Sigmoid colon (tissue), 7 donors: Measurements from ENCODE around the gene CWC27. TPM values are rescaled to one million over a fixed set of nuclear protein-coding genes. Genes with fewer than 3 reads are reported as not detected.
"Not testable (repeated sequence)": the region's sequence is repeated elsewhere in the genome, so short reads cannot be mapped to it uniquely, and the experiment has no call there.

Experiments
- DNase-seq: peaks from one replicate; pipeline ENCODE4 v3.0.0-alpha.2; 2019
- H3K27ac ChIP-seq, 4 donors: fragments of 200-600 bp; sonication (generic); one replicate each; pipeline ENCODE4 v1.5.1; 2016 to 2019; ENCODE audit warnings: mild to moderate bottlenecking in 1 of 4
- H3K27me3 ChIP-seq, 3 donors: fragments of 200-600 bp; sonication (generic); one replicate each; pipeline ENCODE4 v1.5.1; 2019; ENCODE audit warnings: mild to moderate bottlenecking in 1 of 3
- H3K36me3 ChIP-seq, 4 donors: fragments of 200-600 bp; sonication (generic); one replicate each; pipeline ENCODE4 v1.5.1; 2016 to 2019
- H3K4me1 ChIP-seq, 4 donors: fragments of 200-600 bp; sonication (generic); one replicate each; pipeline ENCODE4 v1.5.1; 2017 to 2019
- H3K4me3 ChIP-seq, 4 donors: fragments of 200-600 bp; sonication (generic); one replicate each; pipeline ENCODE4 v1.5.1; 2017 to 2019; ENCODE audit warnings: mild to moderate bottlenecking in 2 of 4, moderate library complexity in 1 of 4
- H3K9me3 ChIP-seq, 4 donors: fragments of 200-600 bp in 3 of 4; sonication (generic) in 3 of 4; one replicate each; pipeline versions ENCODE4 v1.5.1 to v1.6.1; 2013 to 2019
- CTCF ChIP-seq, 4 experiments: fragments of 450-650 bp in 3 of 4; fragments of 200-600 bp in 1 of 4; IDR thresholded peaks; one replicate each; pipeline ENCODE4 v1.5.1; 2016 to 2019; ENCODE audit warnings: antibody characterized with exemption in 4 of 4, mild to moderate bottlenecking in 3 of 4, moderate library complexity in 2 of 4
- EP300 ChIP-seq, 4 donors: sonication (generic); formaldehyde crosslinking; IDR thresholded peaks; one replicate each; pipeline ENCODE4 v1.6.1; 2017; ENCODE audit warnings: antibody characterized with exemption in 4 of 4
- POLR2A ChIP-seq, 2 donors: fragments of 450-650 bp; IDR thresholded peaks; one replicate each; pipeline ENCODE4 v1.6.1; 2016; ENCODE audit warnings: antibody characterized with exemption in 2 of 2, mild to moderate bottlenecking in 2 of 2, moderate library complexity in 2 of 2
- POLR2AphosphoS5 ChIP-seq, 4 donors: sonication (generic); formaldehyde crosslinking; IDR thresholded peaks; one replicate each; pipeline ENCODE4 v1.6.1; 2017; ENCODE audit warnings: antibody characterized with exemption in 4 of 4
- WGBS, 2 donors: extraction: QIAGEN DNeasy Blood & Tissue Kit; methylation state at CpG; one replicate each; pipeline ENCODE4 v1.1.7; 2013; 5-methylcytosine and 5-hydroxymethylcytosine counted together
- intact Hi-C: fragments of 100-400 bp; cut with DNase I; formaldehyde crosslinking; loops from one replicate; pipeline ENCODE4 v1.15.1; 2023
- polyA plus RNA-seq, 3 donors: library from polyadenylated mRNA; stranded (reverse); fragments of 200-250 nt; gene quantifications; one replicate each; pipeline ENCODE4 v1.2.3, GENCODE V29; 2013
- total RNA-seq, 4 donors: library from RNA; depleted of rRNA; stranded (reverse); fragments of >200 nt; gene quantifications; one replicate each; pipeline ENCODE4 v1.1.0, GENCODE V29; 2016
- donor health status: healthy with polysubstance abuse.
- donor health status: Bipolar disorder and iron deficiency.
- donor health status: healthy.

The CWC27 gene
- total and polyA plus RNA-seq, 7 donors: 11.3 to 27.7 (median 18.9) TPM

GRCh38 chr5:64818245-64818644, 49.5 kb downstream of the CWC27 start:
- no peak for TF ChIP-seq CTCF (IDR thresholded peaks at IDR 0.05)
- intact Hi-C loops: loop anchor here (10.0 kb wide), 3 partner anchors 137 to 287 kb away; no protein-coding TSS in a partner anchor
- H3K9me3 ChIP-seq: no peaks in the 10 kb centered on the region
- no peak overlapping the region for H3K27ac ChIP-seq
- H3K27me3 ChIP-seq: no peaks in the 10 kb centered on the region
- 64 to 74% methylated on average over 3 of the region's 3 CpGs for WGBS, 2 donors
- DNase-seq: no peak
- H3K4me1 ChIP-seq: peaks cover 0 to 22% (median 2%) of the 10 kb centered on the region in 4 donors
- no peak overlapping the region for H3K4me3 ChIP-seq
- H3K36me3 ChIP-seq: peaks cover 0 to 3% (median 0%) of the 10 kb centered on the region in 4 donors

DNA sequence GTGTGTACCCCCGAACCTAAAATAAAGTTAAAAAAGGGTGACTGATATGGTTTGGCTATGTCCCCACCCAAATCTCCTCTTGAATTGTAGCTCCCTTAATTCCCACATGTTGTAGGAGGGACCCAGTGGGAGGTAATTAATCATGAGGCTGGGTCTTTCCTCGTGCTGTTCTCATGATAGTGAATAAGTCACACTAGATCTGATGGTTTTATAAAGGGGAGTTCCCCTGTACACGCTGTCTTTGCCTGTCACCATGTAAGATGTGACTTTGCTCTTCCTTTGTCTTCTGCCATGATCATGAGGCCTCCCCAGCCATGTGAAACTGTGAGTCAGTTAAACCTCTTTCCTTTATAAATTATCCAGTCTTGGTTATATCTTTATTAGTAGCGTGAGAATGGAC, 50.6 kb downstream of the CWC27 start:
- H3K9me3 ChIP-seq, H3K36me3 ChIP-seq, H3K27ac ChIP-seq, DNase-seq, H3K4me3 ChIP-seq, H3K27me3 ChIP-seq: not testable (repeated sequence)
- 89 to 93% methylated on average over 4 of the region's 4 CpGs for WGBS, 2 donors
- H3K4me1 ChIP-seq: peaks cover 0 to 32% (median 5%) of the 10 kb centered on the region in 4 donors
- intact Hi-C loops: loop anchor here (10.0 kb wide), 3 partner anchors 135 to 285 kb away; no protein-coding TSS in a partner anchor

GRCh38 chr5:64822320-64822719, 53.6 kb downstream of the CWC27 start:
- no peak for DNase-seq
- no peak overlapping the region for H3K27ac ChIP-seq
- peaks cover 0 to 32% (median 5%) of the 10 kb centered on the region in 4 donors for H3K4me1 ChIP-seq
- no peaks in the 10 kb centered on the region for H3K36me3 ChIP-seq
- no peak for TF ChIP-seq POLR2A (IDR thresholded peaks at IDR 0.05)
- TF ChIP-seq POLR2AphosphoS5 (IDR thresholded peaks at IDR 0.05): no peak
- TF ChIP-seq CTCF (IDR thresholded peaks at IDR 0.05): no peak
- TF ChIP-seq EP300 (IDR thresholded peaks at IDR 0.05): no peak
- no peaks in the 10 kb centered on the region for H3K27me3 ChIP-seq
- intact Hi-C loops: no loop called here
- H3K9me3 ChIP-seq: no peaks in the 10 kb centered on the region
- H3K4me3 ChIP-seq: no peak overlapping the region

DNA sequence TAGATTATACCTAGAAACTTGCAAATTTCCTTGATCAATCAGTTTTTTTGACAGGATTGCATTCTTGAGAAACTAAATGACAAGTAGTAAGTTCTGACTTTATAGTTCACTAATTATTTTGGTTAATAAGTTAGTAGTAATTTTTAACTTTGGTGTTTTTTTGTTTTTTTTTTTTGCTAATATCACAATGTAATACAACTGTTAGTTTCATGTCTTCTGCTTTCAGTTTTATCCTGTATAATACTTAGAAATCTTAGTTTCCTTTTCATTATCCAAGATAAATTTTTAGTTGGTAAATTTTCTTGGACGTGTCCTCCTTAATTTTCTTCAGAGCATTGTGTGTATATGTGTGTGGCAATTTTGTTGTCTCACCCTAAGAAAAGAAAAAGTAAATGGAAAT, 57.8 kb downstream of the CWC27 start:
- no peak overlapping the region for H3K4me3 ChIP-seq
- no peaks in the 10 kb centered on the region for H3K27me3 ChIP-seq
- H3K4me1 ChIP-seq: peaks cover 0 to 13% (median 3%) of the 10 kb centered on the region in 4 donors
- 84 to 95% methylated on average over 1 of the region's 1 CpG for WGBS, 2 donors
- no peak for DNase-seq
- H3K9me3 ChIP-seq: no peaks in the 10 kb centered on the region
- H3K27ac ChIP-seq: no peak overlapping the region
- no peaks in the 10 kb centered on the region for H3K36me3 ChIP-seq
- TF ChIP-seq POLR2AphosphoS5 (IDR thresholded peaks at IDR 0.05): no peak
- intact Hi-C loops: no loop called here

DNA sequence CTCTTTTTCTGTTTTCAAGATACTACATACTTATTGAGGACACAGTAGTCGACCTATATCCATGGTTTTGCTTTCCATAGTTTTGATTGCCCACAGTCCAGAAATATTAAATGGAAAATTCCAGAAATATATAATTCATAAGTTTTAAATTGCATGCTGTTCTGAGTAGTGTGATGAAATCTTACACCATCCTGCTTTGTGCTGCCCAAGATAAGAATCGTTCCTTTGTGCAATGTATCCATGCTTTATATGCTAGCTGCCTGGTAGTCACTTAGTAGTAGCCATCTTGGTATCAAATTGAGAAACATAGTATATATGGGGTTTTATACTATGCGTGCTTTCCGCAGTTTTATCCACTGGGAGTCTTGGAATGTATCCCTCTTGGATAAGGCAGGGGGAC, 59.0 kb downstream of the CWC27 start:
- Histone ChIP-seq H3K9me3 (no peaks in the 10 kb centered on the region), H3K36me3 (no peaks in the 10 kb centered on the region), H3K27ac (no peak overlapping the region), H3K4me3 (no peak overlapping the region), H3K27me3 (no peaks in the 10 kb centered on the region), H3K4me1 (peaks cover 0 to 13% (median 3%) of the 10 kb centered on the region in 4 donors)
- TF ChIP-seq EP300 (IDR thresholded peaks at IDR 0.05) (no peak), POLR2A (IDR thresholded peaks at IDR 0.05) (no peak), POLR2AphosphoS5 (IDR thresholded peaks at IDR 0.05) (no peak), CTCF (IDR thresholded peaks at IDR 0.05) (no peak)
- no peak for DNase-seq
- intact Hi-C loops: no loop called here
- WGBS, 2 donors: 95% methylated on average over 4 of the region's 4 CpGs

DNA sequence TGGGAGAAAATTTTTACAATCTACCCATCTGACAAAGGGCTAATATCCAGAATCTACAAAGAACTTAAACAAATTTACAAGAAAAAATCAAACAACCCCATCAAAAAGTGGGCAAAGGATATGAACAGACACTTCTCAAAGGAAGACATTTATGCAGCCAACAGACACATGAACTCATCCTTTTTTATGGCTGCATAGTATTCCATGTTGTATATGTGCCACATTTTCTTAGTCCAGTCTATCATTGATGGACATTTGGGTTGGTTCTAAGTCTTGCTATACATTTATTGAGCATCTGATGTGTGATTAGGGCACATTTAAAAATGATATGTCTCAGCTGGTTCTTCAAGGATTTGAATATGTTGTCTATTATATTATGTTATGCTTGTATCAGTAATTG, 61.9 kb downstream of the CWC27 start:
- H3K27me3 ChIP-seq, DNase-seq, H3K27ac ChIP-seq, H3K9me3 ChIP-seq, intact Hi-C loops, H3K4me3 ChIP-seq, H3K36me3 ChIP-seq: not testable (repeated sequence)
- peaks cover 0 to 14% (median under 1%) of the 10 kb centered on the region in 4 donors for H3K4me1 ChIP-seq
